GM23338 (cell line): ENCODE measurements around the gene PPP1R2. TPM values are rescaled to one million over a fixed set of nuclear protein-coding genes. Genes with fewer than 3 reads are reported as not detected.
"Not testable (repeated sequence)": the region's sequence is repeated elsewhere in the genome, so short reads cannot be mapped to it uniquely, and the experiment has no call there.

Experiments used
- ATAC-seq: fragments of 200-7000 bp; cut with Tn5 transposase; 3 replicates; pipeline ENCODE4 v1.9.1; 2020
- DNase-seq: peaks from one replicate; pipeline ENCODE4 v3.0.0-alpha.2; 2015; ENCODE audit warnings: low spot score
- H2AFZ ChIP-seq: fragments of 200-600 bp; sonication (generic); 2 replicates; pipeline ENCODE4 v1.8.0; 2016; ENCODE audit warnings: antibody characterized with exemption, mild to moderate bottlenecking, moderate library complexity
- H3F3A ChIP-seq: fragments of 200-600 bp; sonication (generic); replicated peaks from 2 replicates; pipeline ENCODE4 v1.8.0; 2017; ENCODE audit warnings: antibody characterized with exemption, mixed run types, low read depth
- H3K27ac ChIP-seq: fragments of 200-600 bp; sonication (generic); 2 replicates; pipeline ENCODE4 v1.6.1; 2016; ENCODE audit warnings: low read depth
- H3K27me3 ChIP-seq: fragments of 200-600 bp; sonication (generic); 2 replicates; pipeline ENCODE4 v1.8.0; 2016; ENCODE audit warnings: mild to moderate bottlenecking, mixed run types, moderate library complexity; ENCODE audit not compliant: insufficient read depth
- H3K36me3 ChIP-seq: fragments of 200-600 bp; sonication (generic); 2 replicates; pipeline ENCODE4 v1.8.0; 2016; ENCODE audit warnings: mild to moderate bottlenecking; ENCODE audit not compliant: insufficient read depth
- H3K4me1 ChIP-seq: fragments of 200-600 bp; sonication (generic); 2 replicates; pipeline ENCODE4 v1.8.0; 2016; ENCODE audit warnings: mild to moderate bottlenecking, moderate library complexity; ENCODE audit not compliant: insufficient read depth
- H3K4me2 ChIP-seq: fragments of 200-600 bp; sonication (generic); 2 replicates; pipeline ENCODE4 v1.7.1; 2017; ENCODE audit warnings: mixed run types
- H3K4me3 ChIP-seq: fragments of 200-600 bp; sonication (generic); 2 replicates; pipeline ENCODE4 v1.6.1; 2016; ENCODE audit warnings: mixed run types
- H3K79me2 ChIP-seq: fragments of 200-600 bp; sonication (generic); replicated peaks from 2 replicates; pipeline ENCODE4 v1.8.0; 2017; ENCODE audit warnings: mild to moderate bottlenecking; ENCODE audit not compliant: insufficient read depth
- H3K9me2 ChIP-seq: fragments of 200-600 bp; sonication (generic); 2 replicates; pipeline ENCODE4 v1.8.0; 2017; ENCODE audit not compliant: insufficient read depth
- H4K20me1 ChIP-seq: fragments of 200-600 bp; sonication (generic); replicated peaks from 2 replicates; pipeline ENCODE4 v1.8.0; 2017; ENCODE audit warnings: mild to moderate bottlenecking; ENCODE audit not compliant: insufficient read depth
- H3K27ac Mint-ChIP-seq: 2 replicates; pipeline ENCODE4 v1.8.0; 2020; ENCODE audit warnings: inconsistent platforms, mild to moderate bottlenecking, moderate library complexity, mixed read lengths
- H3K27me3 Mint-ChIP-seq: 3 replicates; pipeline ENCODE4 v1.8.0; 2022; ENCODE audit warnings: low read depth, mild to moderate bottlenecking, moderate library complexity, mixed read lengths, inconsistent platforms; ENCODE audit not compliant: insufficient read depth, poor library complexity
- H3K36me3 Mint-ChIP-seq: 3 replicates; pipeline ENCODE4 v1.8.0; 2021; ENCODE audit warnings: low read depth, mild to moderate bottlenecking, inconsistent platforms, moderate library complexity, mixed read lengths
- H3K4me1 Mint-ChIP-seq: 3 replicates; pipeline ENCODE4 v1.8.0; 2020; ENCODE audit warnings: mild to moderate bottlenecking, inconsistent platforms, mixed read lengths
- H3K4me3 Mint-ChIP-seq: 3 replicates; pipeline ENCODE4 v1.8.0; 2021; ENCODE audit warnings: moderate library complexity, mild to moderate bottlenecking, inconsistent platforms, mixed read lengths
- H3K9me3 Mint-ChIP-seq: 3 replicates; pipeline ENCODE4 v1.8.0; 2020; ENCODE audit warnings: moderate library complexity, mild to moderate bottlenecking, inconsistent platforms, mixed read lengths
- CREB1 ChIP-seq: fragments of 250-450 bp; sonication (Bioruptor Pico); IDR thresholded peaks from 2 replicates; pipeline ENCODE4 v1.5.0; 2020; ENCODE audit warnings: low read depth, mild to moderate bottlenecking, moderate library complexity
- EZH2phosphoT487 ChIP-seq: fragments of 200-600 bp; sonication (generic); IDR thresholded peaks from one replicate; pipeline ENCODE4 v1.8.1; 2018; ENCODE audit warnings: antibody characterized with exemption; ENCODE audit not compliant: unreplicated experiment
- ZNF331 ChIP-seq: fragments of 250-450 bp; sonication (Bioruptor Pico); IDR thresholded peaks from 2 replicates; pipeline ENCODE4 v1.5.0; 2020; ENCODE audit warnings: low read depth, mild to moderate bottlenecking, moderate library complexity
- ZNF462 ChIP-seq: fragments of 250-450 bp; sonication (Bioruptor Pico); IDR thresholded peaks from 2 replicates; pipeline ENCODE4 v1.5.0; 2020; ENCODE audit warnings: mild to moderate bottlenecking, moderate library complexity
- polyA plus RNA-seq: library from polyadenylated mRNA; unstranded; fragments of >200 nt; fragmentation: Nextera tagmentation; extraction: Ambion mirVana; gene quantifications from 2 replicates; pipeline ENCODE4 v1.2.1, GENCODE V29; 2016
- total RNA-seq: library from RNA; depleted of rRNA; stranded (reverse); fragments of >200 nt; shearing (Covaris generic); gene quantifications from 2 replicates; pipeline ENCODE4 v1.2.3, GENCODE V29; 2014
- TF ChIP-seq, protein P1 (sequence below), 2 experiments: fragments of 200-600 bp in 1 of 2; sonication (generic) in 1 of 2; conservative IDR thresholded peaks; 2 replicates each; pipeline versions ENCODE4 v1.5.1 to v1.6.1; 2016 to 2017; ENCODE audit warnings: antibody characterized with exemption in 2 of 2, low read depth in 2 of 2, mild to moderate bottlenecking in 2 of 2, moderate library complexity in 1 of 2

PPP1R2 gene
- total and polyA plus RNA-seq, 2 experiments from 2014 or later = 45.9 to 46.8 TPM

DNA sequence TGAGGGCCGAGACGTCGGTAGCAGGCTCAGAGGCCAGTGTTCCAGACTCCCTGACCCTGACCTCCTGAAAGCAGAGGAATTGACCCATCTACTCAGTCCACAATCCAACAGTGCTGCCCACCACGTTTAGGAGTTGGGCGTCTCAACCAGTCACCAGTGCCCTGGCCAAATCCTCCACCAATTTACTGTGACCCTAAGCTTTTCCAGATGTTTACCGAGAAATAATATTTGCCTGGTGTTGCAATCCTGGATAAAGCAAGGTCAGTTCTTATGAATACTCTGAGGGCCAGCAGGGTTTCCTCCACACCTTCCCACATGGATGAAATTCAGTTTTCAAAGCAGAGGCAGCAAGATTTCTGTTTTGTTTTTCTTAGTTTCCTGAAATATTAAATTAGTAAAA, 48.1 kb upstream of the PPP1R2 start (continued):
- no peak for TF ChIP-seq CREB1 (CRISPR knock-in tag)
- TF ChIP-seq, protein P1, sequence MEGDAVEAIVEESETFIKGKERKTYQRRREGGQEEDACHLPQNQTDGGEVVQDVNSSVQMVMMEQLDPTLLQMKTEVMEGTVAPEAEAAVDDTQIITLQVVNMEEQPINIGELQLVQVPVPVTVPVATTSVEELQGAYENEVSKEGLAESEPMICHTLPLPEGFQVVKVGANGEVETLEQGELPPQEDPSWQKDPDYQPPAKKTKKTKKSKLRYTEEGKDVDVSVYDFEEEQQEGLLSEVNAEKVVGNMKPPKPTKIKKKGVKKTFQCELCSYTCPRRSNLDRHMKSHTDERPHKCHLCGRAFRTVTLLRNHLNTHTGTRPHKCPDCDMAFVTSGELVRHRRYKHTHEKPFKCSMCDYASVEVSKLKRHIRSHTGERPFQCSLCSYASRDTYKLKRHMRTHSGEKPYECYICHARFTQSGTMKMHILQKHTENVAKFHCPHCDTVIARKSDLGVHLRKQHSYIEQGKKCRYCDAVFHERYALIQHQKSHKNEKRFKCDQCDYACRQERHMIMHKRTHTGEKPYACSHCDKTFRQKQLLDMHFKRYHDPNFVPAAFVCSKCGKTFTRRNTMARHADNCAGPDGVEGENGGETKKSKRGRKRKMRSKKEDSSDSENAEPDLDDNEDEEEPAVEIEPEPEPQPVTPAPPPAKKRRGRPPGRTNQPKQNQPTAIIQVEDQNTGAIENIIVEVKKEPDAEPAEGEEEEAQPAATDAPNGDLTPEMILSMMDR (conservative IDR thresholded peaks at IDR 0.05; ENCODE audit: low read depth in 2 of 2) = no peak

DNA sequence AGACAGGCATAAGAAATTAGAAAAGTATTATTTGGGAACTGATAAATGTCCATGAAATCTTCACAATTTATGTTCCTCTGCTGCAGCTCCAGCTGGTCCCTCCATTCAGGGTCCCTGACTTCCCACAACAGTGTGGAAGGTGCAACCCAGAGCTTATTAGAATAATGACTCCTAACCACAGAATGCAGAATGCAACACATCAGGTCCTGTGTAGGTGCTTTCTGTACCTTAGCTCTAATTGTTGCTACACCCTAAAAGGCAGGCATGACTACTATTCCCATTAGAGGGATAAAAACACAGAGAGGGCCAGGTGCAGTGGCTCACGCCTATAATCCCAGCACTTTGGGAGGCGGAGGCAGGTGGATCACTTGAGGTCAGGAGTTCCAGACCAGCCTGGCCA, 47.3 kb upstream of the PPP1R2 start:
- H3K4me1 ChIP-seq, H3K4me2 ChIP-seq, H3K27ac ChIP-seq, H3K9me2 ChIP-seq, H3K27me3 ChIP-seq, DNase-seq, H3K27ac Mint-ChIP-seq, H3F3A ChIP-seq, H3K4me3 ChIP-seq, H3K79me2 ChIP-seq, H3K36me3 ChIP-seq, H2AFZ ChIP-seq, H3K4me1 Mint-ChIP-seq, ATAC-seq, H4K20me1 ChIP-seq, H3K4me3 Mint-ChIP-seq, H3K36me3 Mint-ChIP-seq, H3K27me3 Mint-ChIP-seq: not testable (repeated sequence)
- peaks cover 11% of the 10 kb centered on the region; the same call in 1 of the 3 replicates for H3K9me3 Mint-ChIP-seq

DNA sequence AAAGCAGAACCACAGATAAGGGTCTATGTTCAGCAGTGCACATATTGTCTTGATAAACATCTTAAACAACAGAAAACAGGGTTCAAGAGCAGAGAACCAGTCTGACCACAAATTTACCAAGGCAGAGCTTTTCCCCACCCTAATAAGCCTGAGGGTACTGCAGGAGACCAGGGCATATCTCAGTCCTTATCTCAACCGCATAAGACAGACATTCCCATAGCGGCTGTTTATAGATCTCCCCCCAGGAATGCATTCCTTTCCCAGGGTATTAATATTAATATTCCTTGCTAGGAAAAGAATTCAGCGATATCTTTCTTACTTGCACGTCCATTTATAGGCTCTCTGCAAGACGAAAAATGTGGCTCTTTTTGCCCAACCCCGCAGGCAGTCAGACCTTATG, 46.7 kb upstream of the PPP1R2 start:
- H3K4me3 Mint-ChIP-seq, H3K27ac ChIP-seq, H3K4me1 ChIP-seq, H3K36me3 ChIP-seq, H3F3A ChIP-seq, H2AFZ ChIP-seq, H4K20me1 ChIP-seq, H3K27me3 Mint-ChIP-seq, H3K36me3 Mint-ChIP-seq, H3K4me1 Mint-ChIP-seq, DNase-seq, H3K27ac Mint-ChIP-seq, H3K4me3 ChIP-seq, H3K4me2 ChIP-seq, H3K79me2 ChIP-seq, H3K27me3 ChIP-seq, H3K9me2 ChIP-seq, ATAC-seq: not testable (repeated sequence)
- H3K9me3 Mint-ChIP-seq = peaks cover 11% of the 10 kb centered on the region; the same call in 1 of the 3 replicates

DNA sequence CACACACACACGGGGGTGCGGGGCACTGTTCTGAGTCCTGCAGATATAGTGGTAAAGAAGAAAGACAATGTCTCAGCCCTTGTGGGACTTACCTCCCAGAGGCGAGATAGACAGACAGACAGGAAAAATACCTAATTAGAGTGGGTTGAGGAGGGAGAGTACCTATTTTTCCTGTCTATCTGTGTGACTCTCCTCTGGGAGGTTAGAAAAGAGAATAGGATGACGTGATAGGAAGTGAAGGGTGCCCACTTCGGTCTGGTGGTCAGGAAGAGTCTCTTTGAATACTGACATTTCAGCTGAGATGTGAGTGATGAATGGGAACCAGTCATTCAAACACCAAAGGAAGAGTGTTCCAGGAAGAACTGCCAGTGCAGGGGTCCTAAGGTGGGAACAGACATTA, 44.7 kb upstream of the PPP1R2 start:
- Histone ChIP-seq H4K20me1 (no peaks in the 10 kb centered on the region), H3K4me3 (no peak overlapping the region), H2AFZ (no peak overlapping the region), H3K9me2 (peaks cover 4% of the 10 kb centered on the region; the same call in 1 of the 2 replicates), H3K27ac (no peak overlapping the region), H3K79me2 (no peaks in the 10 kb centered on the region), H3K27me3 (no peaks in the 10 kb centered on the region), H3K36me3 (no peaks in the 10 kb centered on the region), H3K4me2 (no peak overlapping the region), H3F3A (no peaks in the 10 kb centered on the region), H3K4me1 (no peaks in the 10 kb centered on the region)
- no peak for DNase-seq
- no peaks in the 10 kb centered on the region for H3K36me3 Mint-ChIP-seq
- no peak overlapping the region for H3K4me3 Mint-ChIP-seq
- H3K27me3 Mint-ChIP-seq = peaks cover 2% of the 10 kb centered on the region
- no peak overlapping the region for H3K27ac Mint-ChIP-seq
- H3K9me3 Mint-ChIP-seq = 0 out of 3 replicates have a peak, but pooled peaks cover 8% of the 10 kb centered on the region
- ATAC-seq = no peak
- peaks cover 3% of the 10 kb centered on the region; the same call in 2 of the 3 replicates for H3K4me1 Mint-ChIP-seq
- TF ChIP-seq ZNF462 (CRISPR knock-in tag) (no peak), ZNF331 (CRISPR knock-in tag) (no peak), EZH2phosphoT487 (no peak)
